Natural killer cell treated with Interleukin-12 subunit alpha and Interleukin-12 subunit beta and Interleukin-15 and Interleukin-18, amount 100 ng/mL, for 72 hours (primary cell): ENCODE data around the gene CDX4. TPM values are rescaled to one million over a fixed set of nuclear protein-coding genes. Genes with fewer than 3 reads are reported as not detected.
A peak's percentile ranks its signal among the peaks of the same experiment; 100 is the strongest.

Source experiments
- ATAC-seq, 2 donors: fragments of 150-1000 bp; cut with Tn5 transposase in 1 of 2; sonication (Bioruptor Pico), chemical (Tn5 transposase) in 1 of 2; 2 replicates each; pipeline ENCODE4 v1.10.0; 2021
- DNase-seq: peaks from one replicate; pipeline ENCODE4 v3.0.0; 2022; ENCODE audit warnings: low spot score
- H3K27ac Mint-ChIP-seq, 2 donors: 1 replicate in 1 of 2; 2 replicates in 1 of 2; pipeline ENCODE4 v1.8.0; 2022; ENCODE audit warnings: mixed read lengths in 2 of 2, mild to moderate bottlenecking in 1 of 2, moderate library complexity in 1 of 2
- H3K27me3 Mint-ChIP-seq, 2 donors: 1 replicate in 1 of 2; 2 replicates in 1 of 2; pipeline ENCODE4 v1.8.0; 2022; ENCODE audit warnings: mixed read lengths in 2 of 2
- H3K36me3 Mint-ChIP-seq: one replicate; pipeline ENCODE4 v1.8.0; 2022; ENCODE audit warnings: mixed read lengths
- H3K4me1 Mint-ChIP-seq, 2 donors: 1 replicate in 1 of 2; 2 replicates in 1 of 2; pipeline ENCODE4 v1.8.0; 2022; ENCODE audit warnings: low read depth in 2 of 2, mixed read lengths in 2 of 2, mild to moderate bottlenecking in 1 of 2
- H3K4me3 Mint-ChIP-seq: one replicate; pipeline ENCODE4 v1.8.0; 2022; ENCODE audit warnings: mixed read lengths
- H3K9me3 Mint-ChIP-seq: 2 replicates; pipeline ENCODE4 v1.8.0; 2022; ENCODE audit warnings: mixed read lengths
- total RNA-seq, 2 donors: library from RNA; stranded (reverse); gene quantifications; one replicate each; pipeline ENCODE4 v1.2.3, GENCODE V29; 2022

CDX4 gene, protein sequence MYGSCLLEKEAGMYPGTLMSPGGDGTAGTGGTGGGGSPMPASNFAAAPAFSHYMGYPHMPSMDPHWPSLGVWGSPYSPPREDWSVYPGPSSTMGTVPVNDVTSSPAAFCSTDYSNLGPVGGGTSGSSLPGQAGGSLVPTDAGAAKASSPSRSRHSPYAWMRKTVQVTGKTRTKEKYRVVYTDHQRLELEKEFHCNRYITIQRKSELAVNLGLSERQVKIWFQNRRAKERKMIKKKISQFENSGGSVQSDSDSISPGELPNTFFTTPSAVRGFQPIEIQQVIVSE
- total RNA-seq: not detected

DNA sequence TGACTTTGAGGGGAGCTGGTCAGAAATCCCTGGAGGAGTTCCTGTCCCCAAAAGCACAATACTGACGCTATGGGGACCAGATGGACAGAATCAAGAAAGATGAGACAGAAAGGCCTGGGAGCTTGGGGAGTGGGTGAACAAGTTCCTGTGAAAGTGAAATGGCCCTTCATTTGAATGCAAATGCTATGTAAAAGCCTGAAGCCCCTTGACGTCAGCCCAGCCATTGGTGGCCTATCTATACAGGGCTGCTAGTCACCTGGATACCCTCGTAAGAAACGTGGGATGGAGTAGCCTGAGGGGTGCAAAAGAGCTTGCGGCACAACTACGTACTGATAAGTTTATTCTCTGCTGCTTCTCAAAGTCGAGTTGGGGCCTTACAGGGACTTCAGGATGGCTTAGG, at the start of gene CDX4:
TSS of gene CDX4 (plus strand) at position 223 of the 400 bp plus-strand sequence. CDS start 201 bp downstream, outside the sequence.
- Mint-ChIP-seq H3K27ac (no peak within 1 kb of the TSS), H3K27me3 (peaks cover 38 to 43% of the 10 kb centered on the region in 2 donors), H3K4me1 (no peaks in the 10 kb centered on the region), H3K9me3 (peaks cover 3% of the 10 kb centered on the region), H3K36me3 (no peaks in the 10 kb centered on the region), H3K4me3 (no peak within 1 kb of the TSS)
- no peak for ATAC-seq
- DNase-seq: no peak

- no peaks in the 10 kb centered on the region for H3K4me1 Mint-ChIP-seq
- H3K27ac Mint-ChIP-seq: no peak overlapping the region
- DNase-seq: no peak
- H3K9me3 Mint-ChIP-seq: peaks cover 2% of the 10 kb centered on the region
- H3K36me3 Mint-ChIP-seq: no peaks in the 10 kb centered on the region
- no peak overlapping the region for H3K4me3 Mint-ChIP-seq
- ATAC-seq: no peak
- H3K27me3 Mint-ChIP-seq: peaks cover 7% of the 10 kb centered on the region in 2 donors
Observed at GRCh38 chrX:73398185-73398914, 48.5 kb upstream of the CDX4 start.

- peaks cover 2% of the 10 kb centered on the region for H3K9me3 Mint-ChIP-seq
- H3K4me3 Mint-ChIP-seq: no peak overlapping the region
- no peak for ATAC-seq
- H3K36me3 Mint-ChIP-seq: no peaks in the 10 kb centered on the region
- H3K4me1 Mint-ChIP-seq: no peaks in the 10 kb centered on the region
- DNase-seq: no peak
- no peak overlapping the region for H3K27ac Mint-ChIP-seq
- peaks cover 7% of the 10 kb centered on the region in 2 donors for H3K27me3 Mint-ChIP-seq
Observed at GRCh38 chrX:73400136-73400748, 46.6 kb upstream of the CDX4 start.

- ATAC-seq: no peak
Observed at GRCh38 chrX:73401591-73402266, 45.1 kb upstream of the CDX4 start.

DNA sequence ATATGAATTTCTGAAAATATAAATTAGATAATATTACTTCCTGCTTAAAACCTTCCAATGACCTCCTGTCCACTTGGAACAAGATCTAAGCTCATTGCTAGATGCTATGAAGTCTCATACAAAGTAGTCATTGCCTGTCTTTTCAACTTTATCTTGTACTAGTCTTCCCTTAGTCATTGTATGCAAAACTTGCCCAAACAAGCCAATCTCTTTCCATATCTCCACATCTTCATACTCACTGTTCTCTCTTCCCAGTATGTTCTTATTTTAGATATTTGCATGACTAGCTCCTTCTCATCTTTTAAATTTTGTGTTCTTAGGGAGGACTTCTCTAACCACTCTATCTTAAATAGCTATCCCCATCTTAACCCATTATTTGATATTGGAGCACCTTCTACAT, 33.9 kb upstream of the CDX4 start:
- H3K27ac Mint-ChIP-seq: no peak overlapping the region
- DNase-seq (no peak), ATAC-seq (no peak)
- no peaks in the 10 kb centered on the region for H3K36me3 Mint-ChIP-seq
- peaks cover 0 to 5% of the 10 kb centered on the region in 2 donors for H3K27me3 Mint-ChIP-seq
- no peaks in the 10 kb centered on the region for H3K4me1 Mint-ChIP-seq
- peaks cover 9% of the 10 kb centered on the region for H3K9me3 Mint-ChIP-seq
- H3K4me3 Mint-ChIP-seq: no peak overlapping the region

More at GRCh38 chrX:73401591-73402266, 45.1 kb upstream of the CDX4 start:
- Mint-ChIP-seq H3K9me3 (peaks cover 2% of the 10 kb centered on the region), H3K4me3 (no peak overlapping the region), H3K36me3 (no peaks in the 10 kb centered on the region), H3K27ac (no peak overlapping the region), H3K27me3 (peaks cover 7% of the 10 kb centered on the region in 2 donors), H3K4me1 (no peaks in the 10 kb centered on the region)
- no peak for DNase-seq

- Mint-ChIP-seq H3K4me1 (no peaks in the 10 kb centered on the region), H3K27ac (no peak overlapping the region), H3K4me3 (no peak overlapping the region), H3K9me3 (peaks cover 3% of the 10 kb centered on the region), H3K36me3 (no peaks in the 10 kb centered on the region), H3K27me3 (peaks cover 38 to 45% of the 10 kb centered on the region in 2 donors)
- no peak for DNase-seq
- ATAC-seq: peak in 1 of 2 donors; percentile 43
Observed at GRCh38 chrX:73447311-73447794, 500 bp downstream of the CDX4 start.

- H3K9me3 Mint-ChIP-seq: peaks cover 3% of the 10 kb centered on the region
- no peaks in the 10 kb centered on the region for H3K36me3 Mint-ChIP-seq
- H3K4me1 Mint-ChIP-seq: no peaks in the 10 kb centered on the region
- ATAC-seq: no peak
- no peak overlapping the region for H3K4me3 Mint-ChIP-seq
- H3K27ac Mint-ChIP-seq: no peak overlapping the region
- no peak for DNase-seq
- peaks cover 38 to 48% of the 10 kb centered on the region in 2 donors for H3K27me3 Mint-ChIP-seq
Observed at GRCh38 chrX:73448379-73448778, 1.5 kb downstream of the CDX4 start.

- Mint-ChIP-seq H3K9me3 (no peaks in the 10 kb centered on the region), H3K36me3 (no peaks in the 10 kb centered on the region), H3K27me3 (peaks cover 0 to 19% of the 10 kb centered on the region in 2 donors), H3K27ac (no peak overlapping the region), H3K4me3 (no peak overlapping the region), H3K4me1 (no peaks in the 10 kb centered on the region)
- DNase-seq (no peak), ATAC-seq (no peak)
Observed at GRCh38 chrX:73455171-73455570, 8.3 kb downstream of the CDX4 start.

- no peak for ATAC-seq
- no peak for DNase-seq
- H3K27ac Mint-ChIP-seq: no peak overlapping the region
Observed at GRCh38 chrX:73457306-73457705, 10.5 kb downstream of the CDX4 start.

GRCh38 chrX:73468376-73468775, 21.5 kb downstream of the CDX4 start:
- Mint-ChIP-seq H3K27ac (no peak overlapping the region), H3K4me1 (no peaks in the 10 kb centered on the region), H3K27me3 (peaks cover 7 to 21% of the 10 kb centered on the region in 2 donors), H3K36me3 (no peaks in the 10 kb centered on the region), H3K9me3 (no peaks in the 10 kb centered on the region), H3K4me3 (no peak overlapping the region)
- DNase-seq (no peak), ATAC-seq (no peak)

More at GRCh38 chrX:73457306-73457705, 10.5 kb downstream of the CDX4 start:
- Mint-ChIP-seq H3K4me3 (no peak overlapping the region), H3K4me1 (no peaks in the 10 kb centered on the region), H3K9me3 (no peaks in the 10 kb centered on the region), H3K27me3 (peaks cover 0 to 12% of the 10 kb centered on the region in 2 donors), H3K36me3 (no peaks in the 10 kb centered on the region)

DNA sequence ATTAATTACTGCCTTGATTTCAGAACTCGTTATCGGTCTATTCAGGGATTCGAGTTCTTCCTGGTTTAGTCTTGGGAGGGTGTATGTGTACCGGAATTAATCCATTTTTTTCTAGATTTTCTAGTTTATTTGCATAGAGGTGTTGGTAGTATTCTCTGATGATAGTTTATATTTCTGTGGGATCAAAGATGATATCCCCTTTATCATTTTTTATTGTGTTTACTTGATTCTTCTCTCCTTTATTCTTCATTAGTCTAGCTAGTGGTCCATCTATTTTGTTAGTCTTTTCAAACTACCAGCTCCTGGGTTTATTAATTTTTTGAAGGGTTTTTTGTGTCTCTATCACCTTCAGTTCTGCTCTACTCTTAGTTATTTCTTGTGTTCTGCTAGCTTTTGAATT, 32.1 kb downstream of the CDX4 start:
- Mint-ChIP-seq H3K27me3 (peaks cover 0 to 14% of the 10 kb centered on the region in 2 donors), H3K4me1 (no peaks in the 10 kb centered on the region), H3K4me3 (no peak overlapping the region), H3K9me3 (peaks cover 5% of the 10 kb centered on the region), H3K36me3 (peaks cover 22% of the 10 kb centered on the region), H3K27ac (no peak overlapping the region)
- DNase-seq (no peak), ATAC-seq (no peak)

GRCh38 chrX:73481521-73481920, 34.7 kb downstream of the CDX4 start:
- Mint-ChIP-seq H3K4me1 (no peaks in the 10 kb centered on the region), H3K36me3 (peaks cover 22% of the 10 kb centered on the region), H3K27me3 (peaks cover 0 to 14% of the 10 kb centered on the region in 2 donors), H3K4me3 (no peak overlapping the region), H3K27ac (no peak overlapping the region), H3K9me3 (peaks cover 5% of the 10 kb centered on the region)
- ATAC-seq (no peak), DNase-seq (no peak)

DNA sequence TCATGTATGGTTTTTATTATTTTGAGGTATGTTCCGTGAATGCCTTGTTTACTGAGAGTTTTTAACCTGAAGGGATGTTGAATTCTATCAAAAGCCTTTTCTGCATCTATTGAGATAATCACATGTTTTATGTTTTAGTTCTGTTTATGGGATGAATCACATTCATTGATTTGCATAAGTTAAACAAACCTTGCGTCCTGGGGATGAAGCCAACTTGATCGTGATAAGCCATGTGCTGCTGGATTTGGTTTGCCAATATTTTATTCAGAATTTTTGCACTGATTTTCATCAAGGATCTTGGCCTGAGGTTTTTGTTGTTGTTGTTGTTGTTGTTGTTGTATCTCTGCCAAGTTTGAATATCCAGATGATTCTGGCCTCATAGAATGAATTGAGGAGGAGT, 43.8 kb downstream of the CDX4 start:
- Mint-ChIP-seq H3K4me1 (no peaks in the 10 kb centered on the region), H3K27ac (no peak overlapping the region), H3K36me3 (peaks cover 11% of the 10 kb centered on the region), H3K9me3 (peaks cover 14% of the 10 kb centered on the region), H3K27me3 (peaks cover 0 to 7% of the 10 kb centered on the region in 2 donors), H3K4me3 (no peak overlapping the region)
- DNase-seq (no peak), ATAC-seq (no peak)
